Lung (tissue), 12 donors: ENCODE results near the gene BTD. TPM values are rescaled to one million over a fixed set of nuclear protein-coding genes. Genes with fewer than 3 reads are reported as not detected.

Experiments used
- ATAC-seq: fragments of 200-7000 bp; cut with Tn5 transposase; one replicate; pipeline ENCODE4 v1.9.1; 2020; ENCODE audit warnings: moderate number of reproducible peaks; ENCODE audit not compliant: insufficient read depth, low FRiP score
- DNase-seq, 3 donors: peaks; one replicate each; pipeline ENCODE4 v3.0.0-alpha.2; 2013 to 2017
- H3K27ac ChIP-seq, 2 donors: one replicate each; pipeline ENCODE4 v1.5.1; 2013; ENCODE audit warnings: mild to moderate bottlenecking in 2 of 2, moderate library complexity in 2 of 2, control low read depth in 1 of 2, inconsistent platforms in 1 of 2, low read depth in 1 of 2, low read length in 1 of 2
- H3K27me3 ChIP-seq, 3 donors: one replicate each; pipeline ENCODE4 v1.5.1; 2013; ENCODE audit warnings: low read length in 2 of 3; ENCODE audit not compliant: control insufficient read depth in 3 of 3, insufficient read depth in 3 of 3
- H3K36me3 ChIP-seq, 4 donors: one replicate each; pipeline ENCODE4 v1.5.1; 2013; ENCODE audit warnings: low read length in 4 of 4, mild to moderate bottlenecking in 1 of 4, moderate library complexity in 1 of 4; ENCODE audit not compliant: control insufficient read depth in 4 of 4, insufficient read depth in 4 of 4
- H3K4me1 ChIP-seq, 5 donors: one replicate each; pipeline ENCODE4 v1.5.1; 2013; ENCODE audit warnings: low read length in 5 of 5, mild to moderate bottlenecking in 2 of 5, moderate library complexity in 1 of 5; ENCODE audit not compliant: control insufficient read depth in 5 of 5, insufficient read depth in 5 of 5
- H3K4me3 ChIP-seq: one replicate; pipeline ENCODE4 v1.5.1; 2013; ENCODE audit warnings: mild to moderate bottlenecking, control low read depth, moderate library complexity
- H3K9ac ChIP-seq, 2 donors: one replicate each; pipeline ENCODE4 v1.5.1; 2013; ENCODE audit warnings: low read length in 2 of 2, control low read depth in 1 of 2; ENCODE audit not compliant: insufficient read depth in 1 of 2
- H3K9me3 ChIP-seq, 4 donors: one replicate each; pipeline ENCODE4 v1.5.1; 2013; ENCODE audit warnings: low read length in 3 of 4, mild to moderate bottlenecking in 1 of 4, moderate library complexity in 1 of 4; ENCODE audit not compliant: control insufficient read depth in 4 of 4, insufficient read depth in 3 of 4
- CTCF ChIP-seq: IDR thresholded peaks from 2 replicates; pipeline ENCODE4 v1.5.1; 2012; ENCODE audit warnings: mild to moderate bottlenecking; ENCODE audit errors: control extremely low read depth, extremely low read depth
- WGBS, 2 donors: extraction: QIAGEN DNeasy Blood & Tissue Kit; methylation state at CpG; one replicate each; pipeline ENCODE4 v1.1.7; 2013; 5-methylcytosine and 5-hydroxymethylcytosine counted together
- polyA plus RNA-seq, 2 donors: library from polyadenylated mRNA; stranded (reverse); fragments of 200-250 nt; gene quantifications; one replicate each; pipeline ENCODE4 v1.2.1, GENCODE V29; 2013
- total RNA-seq, 2 donors: library from RNA; depleted of rRNA in 1 of 2; stranded (reverse); fragments of >200 nt in 1 of 2; gene quantifications; one replicate each; pipeline ENCODE4 v1.2.1, GENCODE V29; 2014 to 2021
- donor health status: control.
- donor health status: control.
- donor health status: Bipolar disorder and iron deficiency.
- donor health status: healthy.
- donor health status: DM: yes; HTN: yes; CAD: no.

The BTD gene
- total and polyA plus RNA-seq, 4 donors, result 14.9 to 35.5 (median 18.7) TPM

- Histone ChIP-seq H3K27ac (no peak overlapping the region), H3K4me1 (peaks cover 0 to 39% (median 10%) of the 10 kb centered on the region in 5 donors), H3K9ac (no peak overlapping the region), H3K36me3 (peaks cover 0 to 1% (median 0%) of the 10 kb centered on the region in 4 donors), H3K27me3 (no peaks in the 10 kb centered on the region), H3K9me3 (no peaks in the 10 kb centered on the region), H3K4me3 (no peak overlapping the region)
- peak; percentile 69 for TF ChIP-seq CTCF
- WGBS, 2 donors, result 35 to 42% methylated on average over 10 of the region's 10 CpGs
- DNase-seq (peak; percentile 68 to 91 (median 91)), ATAC-seq (peak; percentile 95)
Measured at GRCh38 chr3:15629860-15630597, 28.5 kb downstream of the BTD start.

GRCh38 chr3:15630646-15631350, 29.3 kb downstream of the BTD start:
- no peak overlapping the region for H3K4me3 ChIP-seq
- WGBS, 2 donors, result 23 to 33% methylated on average over 8 of the region's 8 CpGs
- ATAC-seq (no peak), DNase-seq (peak; percentile 66 to 90 (median 89))
- no peak overlapping the region for H3K9ac ChIP-seq
- H3K9me3 ChIP-seq, result no peaks in the 10 kb centered on the region
- H3K27me3 ChIP-seq, result no peaks in the 10 kb centered on the region
- no peak for TF ChIP-seq CTCF
- H3K4me1 ChIP-seq, result peaks cover 0 to 47% (median 11%) of the 10 kb centered on the region in 5 donors
- H3K36me3 ChIP-seq, result peaks cover 0 to 1% (median 0%) of the 10 kb centered on the region in 4 donors
- peak overlapping the region in 1 of 2 donors; percentile 8 for H3K27ac ChIP-seq

GRCh38 chr3:15631426-15632211, 30.1 kb downstream of the BTD start:
- peak overlapping the region in 1 of 2 donors; percentile 49 for H3K27ac ChIP-seq
- WGBS, 2 donors, result 83 to 87% methylated on average over 12 of the region's 12 CpGs
- H3K36me3 ChIP-seq, result no peaks in the 10 kb centered on the region
- peaks cover 0 to 50% (median 11%) of the 10 kb centered on the region in 5 donors for H3K4me1 ChIP-seq
- no peak for ATAC-seq
- DNase-seq, result peak in 1 of 3 donors; percentile 30
- no peak for TF ChIP-seq CTCF
- H3K9ac ChIP-seq, result no peak overlapping the region
- H3K9me3 ChIP-seq, result no peaks in the 10 kb centered on the region
- no peak overlapping the region for H3K4me3 ChIP-seq
- H3K27me3 ChIP-seq, result no peaks in the 10 kb centered on the region
